ENCODE data around the gene RASSF5. TPM values are rescaled to one million over a fixed set of nuclear protein-coding genes. Genes with fewer than 3 reads are reported as not detected.

Gene RASSF5
- total and polyA plus RNA-seq, 9 of the 15 experiments (the other 6 are each of a cell fraction or from before 2014, with no cell fraction given), result 6.1 to 41.0 (median 25.2) TPM

- TF ChIP-seq MED1 (CRISPR knock-in tag; IDR thresholded peaks at IDR 0.05; ENCODE audit: borderline replicate concordance) (no peak), POLR2B (IDR thresholded peaks at IDR 0.05; ENCODE audit: low read depth, partially characterized antibody) (peak; percentile 5), ELF4 (CRISPR knock-in tag; IDR thresholded peaks at IDR 0.05) (no peak), TAF1 (IDR thresholded peaks at IDR 0.05; ENCODE audit: control insufficient read depth, extremely low read depth, insufficient read depth, low read length, severe bottlenecking) (peak; percentile 6), NR2C2 (CRISPR knock-in tag; IDR thresholded peaks at IDR 0.05) (peak; percentile 56; the same call in 1 of the 2 replicates), NR2C2 (tag; IDR thresholded peaks at IDR 0.05) (no peak), KDM2B (CRISPR knock-in tag; IDR thresholded peaks at IDR 0.05) (no peak), GABPB1 (CRISPR knock-in tag; IDR thresholded peaks at IDR 0.05) (peak; percentile 38), CREM (IDR thresholded peaks at IDR 0.05; ENCODE audit: low read depth) (no peak), ZNF184 (CRISPR knock-in tag; IDR thresholded peaks at IDR 0.05) (no peak), SMAD1 (IDR thresholded peaks at IDR 0.05; ENCODE audit: low read depth, low read length, partially characterized antibody) (no peak), PURB (CRISPR knock-in tag; IDR thresholded peaks at IDR 0.05; ENCODE audit: low read depth) (no peak), ZBTB49 (CRISPR knock-in tag; IDR thresholded peaks at IDR 0.05; ENCODE audit: borderline replicate concordance) (no peak), GABPA (tag; conservative IDR thresholded peaks at IDR 0.05; ENCODE audit: low read depth) (0 out of 2 replicates have a peak, but pooled peaks have one; percentile 13), NBN (IDR thresholded peaks at IDR 0.05; ENCODE audit: low read depth) (no peak), MAZ (CRISPR knock-in tag; conservative IDR thresholded peaks at IDR 0.05 in 1 of 2, IDR thresholded peaks at IDR 0.05 in 1 of 2) (0 out of 4 replicates have a peak, but pooled peaks of 1 of the 2 experiments have one; percentile 6), ZNF785 (CRISPR knock-in tag; IDR thresholded peaks at IDR 0.05) (no peak), ZNF589 (CRISPR knock-in tag; IDR thresholded peaks at IDR 0.05; ENCODE audit: low read depth) (0 out of 2 replicates have a peak, but pooled peaks have one; percentile 21)
Observed at GRCh38 chr1:206470692-206471414, 36.5 kb upstream of the RASSF5 start (continued).

Measured in K562 (cell line).